Panc1 (cell line): Measurements from ENCODE around the gene RNASEH2A. TPM values are rescaled to one million over a fixed set of nuclear protein-coding genes. Genes with fewer than 3 reads are reported as not detected.
A peak's percentile ranks its signal among the peaks of the same experiment; 100 is the strongest.

Experiments
- ATAC-seq: fragments of 200-7000 bp; cut with Tn5 transposase; 2 replicates; pipeline ENCODE4 v1.9.1; 2020; ENCODE audit warnings: mild to moderate bottlenecking, moderate library complexity
- BruUV-seq: library from RNA; stranded (reverse); fragments of 400-500 nt; replicated peaks from 2 replicates; lab custom pipeline; 2021; lab: Mats Ljungman, UMichigan
- CTCF ChIA-PET: fragments of 300-600 bp; sonication (Branson Sonifier 250); formaldehyde crosslinking; loops from one replicate; lab custom pipeline; 2022; ENCODE audit warnings: antibody characterized with exemption; lab: Charles Lee
- POLR2A ChIA-PET: fragments of 300-600 bp; sonication (Branson Sonifier 250); formaldehyde crosslinking; loops from one replicate; lab custom pipeline; 2022; ENCODE audit warnings: antibody characterized with exemption; lab: Charles Lee
- DNase-seq: peaks from one replicate; pipeline ENCODE4 v3.0.0-alpha.2; 2010; ENCODE audit warnings: low read depth, low spot score
- H3K27ac ChIP-seq: 2 replicates; pipeline ENCODE4 v1.5.1; 2011; ENCODE audit warnings: mild to moderate bottlenecking, low read length, inconsistent platforms
- H3K27me3 ChIP-seq: fragments of 200-500 bp; sonication (Bioruptor generic); 2 replicates; pipeline ENCODE4 v1.6.0; 2014; ENCODE audit warnings: low read length, inconsistent platforms; ENCODE audit not compliant: control insufficient read depth, insufficient read depth
- H3K36me3 ChIP-seq: fragments of 200-500 bp; sonication (Bioruptor generic); 2 replicates; pipeline ENCODE4 v1.5.1; 2014; ENCODE audit warnings: inconsistent platforms, mild to moderate bottlenecking, low read length, moderate library complexity; ENCODE audit not compliant: control insufficient read depth, insufficient read depth
- H3K4me1 ChIP-seq: 2 replicates; pipeline ENCODE4 v1.5.1; 2011; ENCODE audit warnings: inconsistent platforms, mild to moderate bottlenecking, low read length, moderate library complexity; ENCODE audit not compliant: control insufficient read depth, insufficient read depth
- H3K4me3 ChIP-seq, 2 experiments: 2 replicates each; pipeline ENCODE4 v1.5.1; 2011 to 2012; ENCODE audit warnings: low read depth in 2 of 2, low read length in 2 of 2, mild to moderate bottlenecking in 2 of 2, inconsistent platforms in 1 of 2, moderate library complexity in 1 of 2
- H3K9me3 ChIP-seq: fragments of 200-500 bp; sonication (Bioruptor generic); 2 replicates; pipeline ENCODE4 v1.5.1; 2014; ENCODE audit warnings: low read depth, mild to moderate bottlenecking, inconsistent platforms, low read length, moderate library complexity; ENCODE audit not compliant: control insufficient read depth, insufficient read depth
- CTCF ChIP-seq: fragments of 450-650 bp; IDR thresholded peaks from 2 replicates; pipeline ENCODE4 v1.5.1; 2017; ENCODE audit warnings: mild to moderate bottlenecking
- POLR2AphosphoS5 ChIP-seq: IDR thresholded peaks from 2 replicates; pipeline ENCODE4 v1.6.1; 2012; ENCODE audit warnings: mild to moderate bottlenecking, low read depth, low read length, moderate library complexity
- REST ChIP-seq, 2 experiments: IDR thresholded peaks; 2 replicates each; pipeline ENCODE4 v1.6.1; 2011 to 2012; ENCODE audit warnings: low read depth in 2 of 2, control low read depth in 1 of 2, low read length in 1 of 2, mild to moderate bottlenecking in 1 of 2, moderate library complexity in 1 of 2; ENCODE audit not compliant: insufficient read depth in 1 of 2
- SIN3A ChIP-seq: IDR thresholded peaks from 2 replicates; pipeline ENCODE4 v1.6.1; 2012; ENCODE audit warnings: low read depth, mild to moderate bottlenecking, low read length, moderate library complexity, borderline replicate concordance; ENCODE audit not compliant: insufficient read depth
- TCF7L2 ChIP-seq: IDR thresholded peaks from 2 replicates; pipeline ENCODE4 v1.6.1; 2011; ENCODE audit warnings: mild to moderate bottlenecking, low read depth, low read length, inconsistent platforms
- in situ Hi-C: cut with HindIII; loops from 2 replicates; pipeline ENCODE4 v1.10.0; 2016; ENCODE audit warnings: low sequenced_read_pairs, low pct_unique_long_range_greater_than_20kb
- intact Hi-C: fragments of 100-400 bp; cut with micrococcal nuclease; formaldehyde crosslinking; loops from one replicate; pipeline ENCODE4 v1.10.0; 2022; ENCODE audit not compliant: unreplicated experiment
- total RNA-seq: library from RNA; stranded (reverse); gene quantifications from one replicate; pipeline ENCODE4 v1.2.1, GENCODE V29; 2021; ENCODE audit not compliant: unreplicated experiment

Gene RNASEH2A
- total RNA-seq, 1 experiment from 2014 or later: 44.9 TPM

GRCh38 chr19:12800466-12800770 is 6.0 kb upstream of the RNASEH2A start:
- Histone ChIP-seq H3K4me3 (no peak overlapping the region; a peak in 2 of 4 replicates), H3K27me3 (no peaks in the 10 kb centered on the region), H3K36me3 (peaks cover 4% of the 10 kb centered on the region; the same call in 1 of the 2 replicates), H3K4me1 (peaks cover 11% of the 10 kb centered on the region), H3K27ac (no peak overlapping the region), H3K9me3 (no peaks in the 10 kb centered on the region)
- intact Hi-C loops: no loop called here
- POLR2A ChIA-PET: no interaction called here
- ATAC-seq (no peak), DNase-seq (no peak)
- CTCF ChIA-PET: no interaction called here
- no TSS peak for BruUV-seq
- no peak for TF ChIP-seq SIN3A
- in situ Hi-C loops: no loop called here

GRCh38 chr19:12800923-12801465 is 5.4 kb upstream of the RNASEH2A start:
- H3K27me3 ChIP-seq: no peaks in the 10 kb centered on the region
- BruUV-seq: no TSS peak
- no peak for DNase-seq
- H3K36me3 ChIP-seq: peaks cover 4% of the 10 kb centered on the region; the same call in 1 of the 2 replicates
- intact Hi-C loops: no loop called here
- ChIA-PET POLR2A (no interaction called here), CTCF (no interaction called here)
- H3K9me3 ChIP-seq: no peaks in the 10 kb centered on the region
- peak overlapping the region; percentile 53 to 58 for H3K4me3 ChIP-seq
- in situ Hi-C loops: no loop called here
- peaks cover 8% of the 10 kb centered on the region for H3K4me1 ChIP-seq
- 0 out of 2 replicates have a peak overlapping the region, but pooled peaks have one; percentile 48 for H3K27ac ChIP-seq
- no peak for ATAC-seq
- TF ChIP-seq SIN3A (no peak), TCF7L2 (no peak), REST (IDR thresholded peaks at IDR 0.05; ENCODE audit: insufficient read depth in 1 of 2, low read depth in 2 of 2, low read length in 1 of 2) (no peak), POLR2AphosphoS5 (no peak), CTCF (no peak)

GRCh38 chr19:12801466-12802266 is 4.7 kb upstream of the RNASEH2A start, which contains the start of the genes PRDX2 and THSD8:
TSS of gene PRDX2 (minus strand) at chr19:12801800. CDS start at chr19:12801261, 539 bp downstream.
TSS of gene THSD8 (plus strand) at chr19:12802069. CDS start at chr19:12802072, 3 bp downstream.
- no TSS peak for BruUV-seq
- intact Hi-C loops: no loop called here

More at GRCh38 chr19:12801466-12802266, 4.7 kb upstream of the RNASEH2A start, which contains the start of the genes PRDX2 and THSD8:
- Histone ChIP-seq H3K4me1 (peaks cover 3% of the 10 kb centered on the region; the same call in 1 of the 2 replicates), H3K4me3 (peak within 1 kb of the TSS; percentile 53 to 58), H3K9me3 (no peaks in the 10 kb centered on the region), H3K27ac (0 out of 2 replicates have a peak within 1 kb of the TSS, but pooled peaks have one; percentile 48), H3K27me3 (no peaks in the 10 kb centered on the region), H3K36me3 (peaks cover 4% of the 10 kb centered on the region; the same call in 1 of the 2 replicates)
- ATAC-seq (peak; percentile 64), DNase-seq (no peak)
- POLR2A ChIA-PET: no interaction called here
- in situ Hi-C loops: no loop called here
- peak; percentile 39; the same call in 1 of the 2 replicates for TF ChIP-seq TCF7L2
- no peak for TF ChIP-seq REST (IDR thresholded peaks at IDR 0.05; ENCODE audit: insufficient read depth in 1 of 2, low read depth in 2 of 2, low read length in 1 of 2)
- CTCF ChIA-PET: no interaction called here
